B cell (primary cell): Measurements from ENCODE around the gene TNFRSF19.

Experiments used
- CTCF ChIP-seq: fragments of 200-600 bp; IDR thresholded peaks from one replicate; pipeline ENCODE4 v1.8.0; 2022; ENCODE audit warnings: antibody characterized with exemption, mild to moderate bottlenecking
- EZH2 ChIP-seq: IDR thresholded peaks from 2 replicates; pipeline ENCODE4 v1.6.1; 2012; ENCODE audit warnings: borderline replicate concordance, low read depth, mild to moderate bottlenecking, moderate library complexity, low read length; ENCODE audit not compliant: insufficient read depth, poor library complexity, severe bottlenecking

- TF ChIP-seq CTCF (no peak), EZH2 (no peak)
Observed at GRCh38 chr13:23544668-23545067, 25.5 kb upstream of the TNFRSF19 start.
